HepG2 (cell line): ENCODE measurements around the gene IGFBP6. TPM values are rescaled to one million over a fixed set of nuclear protein-coding genes. Genes with fewer than 3 reads are reported as not detected.

Experiments
- ATAC-seq: fragments of 200-7000 bp; cut with Tn5 transposase; 3 replicates; pipeline ENCODE4 v1.9.1; 2020; ENCODE audit warnings: mild to moderate bottlenecking, moderate library complexity
- BruUV-seq: library from RNA; stranded (reverse); fragments of 400-500 nt; replicated peaks from 2 replicates; lab custom pipeline; 2021; lab: Mats Ljungman, UMichigan
- CTCF ChIA-PET: fragments of 300-600 bp; formaldehyde crosslinking; extraction: SDS; loops from one replicate; lab custom pipeline; 2021; ENCODE audit warnings: low total read pairs, inconsistent platforms, low intra/inter-chr PET ratio; lab: Yijun Ruan, JAX
- POLR2A ChIA-PET: fragments of 350-600 bp; sonication (Branson Sonifier 250); formaldehyde crosslinking; loops from one replicate; lab custom pipeline; 2020; ENCODE audit warnings: antibody characterized with exemption, inconsistent platforms; lab: Yijun Ruan, JAX
- DNase-seq: peaks from one replicate; pipeline ENCODE4 v3.0.0-alpha.2; 2015; ENCODE audit warnings: low spot score
- FAIRE-seq: peaks from 3 replicates; lab custom pipeline; 2011; peaks lifted over from hg19 to GRCh38; lab: Jason Lieb, UNC
- H2AFZ ChIP-seq: one replicate; pipeline ENCODE4 v1.6.1; 2011; ENCODE audit warnings: low read length, inconsistent platforms
- H3K27ac ChIP-seq: fragments of 300-600 bp; 3 replicates; pipeline ENCODE4 v1.8.0; 2011; ENCODE audit warnings: mixed run types, mild to moderate bottlenecking, mixed read lengths, low read length, inconsistent platforms; ENCODE audit not compliant: insufficient read depth; ENCODE audit errors: extremely low read length
- H3K27me3 ChIP-seq, 2 experiments: fragments of 200-600 bp in 1 of 2; 2 replicates in 1 of 2; 3 replicates in 1 of 2; pipeline versions ENCODE4 v1.6.0 to v1.8.0; 2011; ENCODE audit warnings: low read length in 2 of 2, mild to moderate bottlenecking in 2 of 2, moderate library complexity in 2 of 2, inconsistent platforms in 1 of 2; ENCODE audit not compliant: insufficient read depth in 2 of 2, control insufficient read depth in 1 of 2
- H3K36me3 ChIP-seq, 2 experiments: fragments of 200-600 bp in 1 of 2; replicated peaks in 1 of 2; 2 replicates in 1 of 2; 3 replicates in 1 of 2; pipeline versions ENCODE4 v1.5.1 to v1.8.0; 2011; ENCODE audit warnings: low read length in 2 of 2, inconsistent platforms in 1 of 2; ENCODE audit not compliant: insufficient read depth in 2 of 2, control insufficient read depth in 1 of 2
- H3K4me1 ChIP-seq: 2 replicates; pipeline ENCODE4 v1.5.1; 2012; ENCODE audit warnings: low read length, inconsistent platforms; ENCODE audit not compliant: insufficient read depth
- H3K4me2 ChIP-seq: 2 replicates; pipeline ENCODE4 v1.6.0; 2011; ENCODE audit warnings: low read depth, low read length, inconsistent platforms
- H3K4me3 ChIP-seq, 3 experiments: fragments of 200-600 bp in 1 of 3; sonication (generic), shearing (Covaris generic) in 1 of 3; replicated peaks in 1 of 3; 2 replicates each; pipeline ENCODE4 v1.5.1; 2011 to 2016; ENCODE audit warnings: low read length in 3 of 3, inconsistent platforms in 2 of 3, low read depth in 2 of 3, mild to moderate bottlenecking in 2 of 3, control low read depth in 1 of 3, mixed read lengths in 1 of 3; ENCODE audit not compliant: insufficient read depth in 1 of 3
- H3K79me2 ChIP-seq: one replicate; pipeline ENCODE4 v1.6.1; 2011; ENCODE audit warnings: low read length, inconsistent platforms; ENCODE audit not compliant: insufficient read depth
- H3K9ac ChIP-seq: 2 replicates; pipeline ENCODE4 v1.6.0; 2011; ENCODE audit warnings: mild to moderate bottlenecking, low read depth, low read length, inconsistent platforms; ENCODE audit not compliant: insufficient read depth
- H3K9me3 ChIP-seq: 2 replicates; pipeline ENCODE4 v1.5.1; 2012; ENCODE audit warnings: mild to moderate bottlenecking, low read length
- H4K20me1 ChIP-seq: 2 replicates; pipeline ENCODE4 v1.6.0; 2011; ENCODE audit warnings: inconsistent platforms, mild to moderate bottlenecking, low read length, moderate library complexity; ENCODE audit not compliant: insufficient read depth
- AKAP8 ChIP-seq: sonication (generic); formaldehyde crosslinking; IDR thresholded peaks from 2 replicates; pipeline ENCODE4 v1.5.1; 2020; ENCODE audit warnings: mild to moderate bottlenecking, missing genetic modification reagents
- ARHGAP35 ChIP-seq: sonication (generic); formaldehyde crosslinking; IDR thresholded peaks from 2 replicates; pipeline ENCODE4 v1.9.0; 2022; ENCODE audit warnings: mild to moderate bottlenecking, inconsistent platforms, moderate library complexity, missing genetic modification reagents, borderline replicate concordance
- ARID5B ChIP-seq: IDR thresholded peaks from 2 replicates; pipeline ENCODE4 v1.4.0; 2020; ENCODE audit warnings: mild to moderate bottlenecking, missing genetic modification reagents
- FOXO1 ChIP-seq: sonication (generic); formaldehyde crosslinking; IDR thresholded peaks from 2 replicates; pipeline ENCODE4 v1.4.0; 2020; ENCODE audit warnings: missing genetic modification reagents
- HNRNPH1 ChIP-seq: fragments of 200-400 bp; formaldehyde crosslinking; optimal IDR thresholded peaks from 2 replicates; pipeline ENCODE3; 2017; ENCODE audit warnings: mild to moderate bottlenecking, low read depth, low read length
- HOXA3 ChIP-seq: sonication (generic); formaldehyde crosslinking; IDR thresholded peaks from 2 replicates; pipeline ENCODE4 v1.5.0; 2020; ENCODE audit warnings: missing genetic modification reagents
- KMT2A ChIP-seq: sonication (generic); formaldehyde crosslinking; IDR thresholded peaks from 2 replicates; pipeline ENCODE4 v1.4.0; 2020; ENCODE audit warnings: missing genetic modification reagents
- NCOA2 ChIP-seq: sonication (generic); formaldehyde crosslinking; IDR thresholded peaks from 2 replicates; pipeline ENCODE4 v1.8.0; 2022; ENCODE audit warnings: inconsistent platforms
- NFE2L2 ChIP-seq: fragments of 150-350 bp; IDR thresholded peaks from 2 replicates; pipeline ENCODE4 v1.6.1; 2014; ENCODE audit warnings: low read length
- NR2C2 ChIP-seq: sonication (generic); formaldehyde crosslinking; IDR thresholded peaks from 2 replicates; pipeline ENCODE4 v1.4.0; 2020; ENCODE audit warnings: missing genetic modification reagents, mild to moderate bottlenecking, moderate library complexity, borderline replicate concordance
- PAXIP1 ChIP-seq: sonication (generic); formaldehyde crosslinking; conservative IDR thresholded peaks from 2 replicates; pipeline ENCODE4 v1.4.0; 2020; ENCODE audit warnings: mild to moderate bottlenecking, missing genetic modification reagents, moderate library complexity
- ZNF317 ChIP-seq: sonication (generic); formaldehyde crosslinking; IDR thresholded peaks from 2 replicates; pipeline ENCODE4 v1.5.0; 2020; ENCODE audit warnings: mild to moderate bottlenecking, missing genetic modification reagents
- ZNF710 ChIP-seq: sonication (generic); formaldehyde crosslinking; IDR thresholded peaks from 2 replicates; pipeline ENCODE4 v1.5.0; 2020; ENCODE audit warnings: mild to moderate bottlenecking, missing genetic modification reagents, borderline replicate concordance
- ZNF883 ChIP-seq: sonication (generic); formaldehyde crosslinking; IDR thresholded peaks from 2 replicates; pipeline ENCODE4 v1.5.1; 2020; ENCODE audit warnings: mild to moderate bottlenecking, missing genetic modification reagents; ENCODE audit errors: not compliant biosample characterization
- WGBS: methylation state at CpG from one replicate; pipeline ENCODE4 v1.1.6; 2017; ENCODE audit warnings: low lambda C conversion rate; 5-methylcytosine and 5-hydroxymethylcytosine counted together
- in situ Hi-C: cut with HindIII; loops from 2 replicates; pipeline ENCODE4 v1.10.0; 2017; ENCODE audit warnings: low pct_unique_long_range_greater_than_20kb; ENCODE audit not compliant: extremely low pct_ligation_motif_present
- intact Hi-C: fragments of 100-400 bp; cut with micrococcal nuclease; formaldehyde crosslinking; loops from one replicate; pipeline ENCODE4 v1.10.0; 2022; ENCODE audit not compliant: unreplicated experiment
- polyA plus RNA-seq, 8 experiments: library from polyadenylated mRNA; depleted of rRNA in 3 of 8; stranded (reverse) in 7 of 8; unstranded in 1 of 8; fragments of >200 nt; fragmentation: Illumina TruSeq in 4 of 8; extraction: Trizol in 4 of 8; gene quantifications; 2 replicates each; pipeline versions ENCODE4 v1.2.1 to v1.2.3, GENCODE V29; 2011 to 2016; ENCODE audit warnings: low read depth in 4 of 8, missing spikeins in 1 of 8, mixed read lengths in 1 of 8; ENCODE audit not compliant: insufficient read depth in 1 of 8
- total RNA-seq, 5 experiments: library from RNA; depleted of rRNA; stranded (reverse); fragments of >200 nt; fragmentation: Illumina TruSeq; extraction: Trizol; gene quantifications; 2 replicates each; pipeline ENCODE4 v1.2.3, GENCODE V29; 2016; ENCODE audit warnings: low read depth in 1 of 5

The IGFBP6 gene
- total and polyA plus RNA-seq, 2 of the 13 experiments (the other 11 are each of a cell fraction or from before 2014, with no cell fraction given) = 3.9 to 25.2 TPM

- TF ChIP-seq PAXIP1 (CRISPR knock-in tag) (peak; percentile 87), ARHGAP35 (CRISPR knock-in tag) (no peak), ZNF710 (CRISPR knock-in tag) (peak; percentile 61; the same call in 1 of the 2 replicates), ZNF883 (CRISPR knock-in tag) (no peak), ZNF317 (CRISPR knock-in tag) (0 out of 2 replicates have a peak, but pooled peaks have one; percentile 52)
- TF ChIP-seq, all 625 proteins: peak for 127
Measured at GRCh38 chr12:53103860-53104305, 6.4 kb downstream of the IGFBP6 start (continued).

GRCh38 chr12:53105256-53105655, 7.8 kb downstream of the IGFBP6 start:
- H3K4me1 ChIP-seq = peaks cover 70% of the 10 kb centered on the region
- intact Hi-C loops (no loop called here), in situ Hi-C loops (no loop called here)
- FAIRE-seq = peak; percentile 30
- H3K4me2 ChIP-seq = peak overlapping the region; percentile 92
- no peaks in the 10 kb centered on the region for H3K79me2 ChIP-seq
- peak overlapping the region in 2 of 3 experiments; percentile 39 to 76; a peak in 3 of 6 replicates for H3K4me3 ChIP-seq
- H3K9ac ChIP-seq = no peak overlapping the region
- H3K9me3 ChIP-seq = no peaks in the 10 kb centered on the region
- POLR2A ChIA-PET = interaction anchor here (3.7 kb wide), 1 partner anchor 44 kb away, joined by 16 read pairs; no protein-coding TSS in a partner anchor
- BruUV-seq = no TSS peak
- H3K36me3 ChIP-seq = peaks cover 0 to 7% of the 10 kb centered on the region in 2 experiments; a peak in 2 of 5 replicates
- CTCF ChIA-PET = no interaction called here
- 60% methylated on average over 8 of the region's 8 CpGs for WGBS
- peak overlapping the region; percentile 89 for H3K27ac ChIP-seq
- DNase-seq = no peak
- no peak overlapping the region for H2AFZ ChIP-seq
- H3K27me3 ChIP-seq = no peaks in the 10 kb centered on the region
- no peaks in the 10 kb centered on the region for H4K20me1 ChIP-seq
- no peak for ATAC-seq
- no peak for TF ChIP-seq AKAP8 (CRISPR knock-in tag)
- TF ChIP-seq HOXA3 (CRISPR knock-in tag) = peak; percentile 26; the same call in 1 of the 2 replicates
- TF ChIP-seq FOXO1 = no peak
- TF ChIP-seq HNRNPH1 = no peak
- TF ChIP-seq NFE2L2 = no peak
- TF ChIP-seq NCOA2 = peak; percentile 26; the same call in 1 of the 2 replicates
- TF ChIP-seq KMT2A (CRISPR knock-in tag) = no peak
- peak; percentile 50 for TF ChIP-seq ARID5B (CRISPR knock-in tag)
- TF ChIP-seq NR2C2 = peak; percentile 81
